OCI-LY1 (cell line): ENCODE results near the gene ABCA5.

Experiments
- EZH2 ChIP-seq: fragments of 200-600 bp; sonication (generic), shearing (Covaris generic); IDR thresholded peaks from 2 replicates; pipeline ENCODE4 v1.8.0; 2017; ENCODE audit warnings: borderline replicate concordance, mixed run types, mild to moderate bottlenecking, antibody characterized with exemption, low read length, moderate library complexity, mixed read lengths
- TF ChIP-seq, protein P1 (sequence below): fragments of 200-600 bp; sonication (generic), shearing (Covaris generic); IDR thresholded peaks from 2 replicates; pipeline ENCODE4 v1.5.1; 2017; ENCODE audit warnings: mild to moderate bottlenecking, antibody characterized with exemption, low read length, moderate library complexity, mixed read lengths

DNA sequence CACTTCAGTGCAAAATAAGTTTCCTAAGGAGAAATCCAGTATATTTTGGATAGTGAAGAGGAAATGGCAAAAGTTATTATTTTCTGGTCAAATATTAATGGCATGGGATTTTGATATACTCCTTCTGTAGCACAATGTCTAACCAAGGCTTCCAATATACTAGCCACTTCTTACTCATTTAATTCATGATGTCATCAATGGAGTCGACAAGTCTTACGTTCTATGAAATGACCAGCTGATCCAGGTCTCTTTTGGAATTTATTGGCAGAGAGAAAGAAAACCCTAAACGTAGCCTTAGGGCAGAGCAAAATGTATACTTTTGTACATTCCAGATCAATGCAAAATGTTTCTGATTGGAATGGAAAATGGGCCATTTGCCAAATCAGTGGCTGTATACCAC, 90.0 kb downstream of the ABCA5 start:
- TF ChIP-seq, protein P1, sequence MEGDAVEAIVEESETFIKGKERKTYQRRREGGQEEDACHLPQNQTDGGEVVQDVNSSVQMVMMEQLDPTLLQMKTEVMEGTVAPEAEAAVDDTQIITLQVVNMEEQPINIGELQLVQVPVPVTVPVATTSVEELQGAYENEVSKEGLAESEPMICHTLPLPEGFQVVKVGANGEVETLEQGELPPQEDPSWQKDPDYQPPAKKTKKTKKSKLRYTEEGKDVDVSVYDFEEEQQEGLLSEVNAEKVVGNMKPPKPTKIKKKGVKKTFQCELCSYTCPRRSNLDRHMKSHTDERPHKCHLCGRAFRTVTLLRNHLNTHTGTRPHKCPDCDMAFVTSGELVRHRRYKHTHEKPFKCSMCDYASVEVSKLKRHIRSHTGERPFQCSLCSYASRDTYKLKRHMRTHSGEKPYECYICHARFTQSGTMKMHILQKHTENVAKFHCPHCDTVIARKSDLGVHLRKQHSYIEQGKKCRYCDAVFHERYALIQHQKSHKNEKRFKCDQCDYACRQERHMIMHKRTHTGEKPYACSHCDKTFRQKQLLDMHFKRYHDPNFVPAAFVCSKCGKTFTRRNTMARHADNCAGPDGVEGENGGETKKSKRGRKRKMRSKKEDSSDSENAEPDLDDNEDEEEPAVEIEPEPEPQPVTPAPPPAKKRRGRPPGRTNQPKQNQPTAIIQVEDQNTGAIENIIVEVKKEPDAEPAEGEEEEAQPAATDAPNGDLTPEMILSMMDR, result no peak
- TF ChIP-seq EZH2, result no peak
